Lower leg skin (tissue), 4 donors: ENCODE measurements around the gene GARS1. TPM values are rescaled to one million over a fixed set of nuclear protein-coding genes. Genes with fewer than 3 reads are reported as not detected.

Source experiments
- DNase-seq, 2 donors: peaks; one replicate each; pipeline ENCODE4 v3.0.0-alpha.2; 2019; ENCODE audit warnings: low spot score in 2 of 2
- H3K4me3 ChIP-seq: fragments of 200-600 bp; sonication (generic); 2 replicates; pipeline ENCODE4 v1.5.1; 2017; ENCODE audit warnings: mild to moderate bottlenecking, low read depth; ENCODE audit not compliant: poor library complexity, severe bottlenecking
- POLR2A ChIP-seq, 2 donors: fragments of 450-650 bp; IDR thresholded peaks; one replicate each; pipeline ENCODE4 v1.6.1; 2016 to 2017; ENCODE audit warnings: antibody characterized with exemption in 2 of 2, mild to moderate bottlenecking in 1 of 2, moderate library complexity in 1 of 2
- WGBS, 2 donors: methylation state at CpG; one replicate each; pipeline ENCODE4 v1.1.5; 2018; 5-methylcytosine and 5-hydroxymethylcytosine counted together
- intact Hi-C: fragments of 100-400 bp; cut with DNase I; formaldehyde crosslinking; loops from one replicate; pipeline ENCODE4 v1.15.0; 2023; ENCODE audit warnings: low total_unique reads
- total RNA-seq, 4 donors: library from RNA; depleted of rRNA; stranded (reverse); fragments of >200 nt; gene quantifications; one replicate each; pipeline ENCODE4 v1.1.0, GENCODE V29; 2016
- TF ChIP-seq, protein P1 (sequence below), 3 donors: fragments of 450-650 bp; IDR thresholded peaks; one replicate each; pipeline ENCODE4 v1.5.1; 2016; ENCODE audit warnings: antibody characterized with exemption in 3 of 3, mild to moderate bottlenecking in 3 of 3, moderate library complexity in 2 of 3

The GARS1 gene
- total RNA-seq, 4 donors from 2014 or later, result 73.2 to 107 (median 99.8) TPM

DNA sequence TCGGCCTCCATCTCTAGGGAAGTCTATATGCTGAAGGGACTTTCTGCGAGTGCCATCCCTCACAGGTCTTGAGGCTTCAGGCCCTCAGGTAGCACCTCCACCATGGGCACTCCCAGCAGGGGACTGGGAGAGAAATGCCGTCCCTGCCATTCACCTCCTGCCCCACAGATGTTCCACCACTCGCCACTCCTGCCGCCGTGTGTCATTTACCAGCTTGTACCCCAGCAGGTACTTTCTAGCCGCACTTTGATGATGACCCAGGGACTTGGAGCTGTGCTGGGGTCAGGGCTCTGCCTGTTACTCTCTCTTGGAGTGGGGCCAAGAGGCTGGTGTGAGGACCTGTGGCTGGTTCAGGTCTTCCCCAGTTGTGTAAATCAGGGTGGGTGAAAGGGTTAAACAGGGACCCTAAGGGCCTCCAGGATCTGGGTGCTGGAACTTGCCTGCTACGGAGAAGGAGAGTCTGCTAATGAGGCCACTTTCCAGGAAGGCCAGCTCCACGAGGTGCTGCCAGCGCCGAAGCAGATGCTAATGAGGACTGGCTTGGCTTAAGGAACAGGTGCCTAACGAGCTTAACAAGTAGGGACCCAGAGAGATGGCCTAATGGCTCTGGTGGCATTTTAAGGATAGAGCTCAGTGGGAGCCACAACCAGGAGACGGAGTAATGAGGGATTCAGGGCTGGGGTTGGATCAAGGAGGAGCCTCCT lies 55.2 kb downstream of the GARS1 start:
- WGBS, 2 donors, result 89% methylated on average over 13 of the region's 13 CpGs
- no peak overlapping the region for H3K4me3 ChIP-seq
- intact Hi-C loops, result no loop called here
- no peak for TF ChIP-seq POLR2A (IDR thresholded peaks at IDR 0.05)
- TF ChIP-seq, protein P1, sequence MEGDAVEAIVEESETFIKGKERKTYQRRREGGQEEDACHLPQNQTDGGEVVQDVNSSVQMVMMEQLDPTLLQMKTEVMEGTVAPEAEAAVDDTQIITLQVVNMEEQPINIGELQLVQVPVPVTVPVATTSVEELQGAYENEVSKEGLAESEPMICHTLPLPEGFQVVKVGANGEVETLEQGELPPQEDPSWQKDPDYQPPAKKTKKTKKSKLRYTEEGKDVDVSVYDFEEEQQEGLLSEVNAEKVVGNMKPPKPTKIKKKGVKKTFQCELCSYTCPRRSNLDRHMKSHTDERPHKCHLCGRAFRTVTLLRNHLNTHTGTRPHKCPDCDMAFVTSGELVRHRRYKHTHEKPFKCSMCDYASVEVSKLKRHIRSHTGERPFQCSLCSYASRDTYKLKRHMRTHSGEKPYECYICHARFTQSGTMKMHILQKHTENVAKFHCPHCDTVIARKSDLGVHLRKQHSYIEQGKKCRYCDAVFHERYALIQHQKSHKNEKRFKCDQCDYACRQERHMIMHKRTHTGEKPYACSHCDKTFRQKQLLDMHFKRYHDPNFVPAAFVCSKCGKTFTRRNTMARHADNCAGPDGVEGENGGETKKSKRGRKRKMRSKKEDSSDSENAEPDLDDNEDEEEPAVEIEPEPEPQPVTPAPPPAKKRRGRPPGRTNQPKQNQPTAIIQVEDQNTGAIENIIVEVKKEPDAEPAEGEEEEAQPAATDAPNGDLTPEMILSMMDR (IDR thresholded peaks at IDR 0.05), result no peak
- peak in 1 of 2 donors; percentile 61 for DNase-seq

DNA sequence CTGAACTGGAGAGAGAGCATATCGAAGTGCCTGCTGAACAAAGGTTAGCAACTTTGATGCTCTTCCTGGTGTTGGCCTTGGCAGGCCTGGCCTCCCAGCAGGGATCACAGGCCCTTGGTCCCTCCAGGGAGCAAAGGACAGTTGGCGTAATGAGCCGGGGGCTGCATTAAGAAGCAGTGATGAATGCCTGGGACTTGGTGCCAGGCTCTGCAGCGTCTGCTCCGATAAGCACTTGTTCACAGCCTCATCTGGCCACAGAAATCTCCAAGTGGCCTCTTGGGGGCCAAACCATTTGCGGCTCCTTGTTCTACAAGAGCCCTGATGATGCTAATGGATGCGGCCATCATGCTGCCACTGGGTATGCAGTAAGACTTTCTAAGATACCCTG lies 55.7 kb downstream of the GARS1 start:
- H3K4me3 ChIP-seq, result no peak overlapping the region
- TF ChIP-seq, protein P1 (IDR thresholded peaks at IDR 0.05), result no peak
- no peak for TF ChIP-seq POLR2A (IDR thresholded peaks at IDR 0.05)
- peak in 1 of 2 donors; percentile 76 for DNase-seq
- WGBS, 2 donors, result 92 to 94% methylated on average over 7 of the region's 7 CpGs
- intact Hi-C loops, result no loop called here

DNA sequence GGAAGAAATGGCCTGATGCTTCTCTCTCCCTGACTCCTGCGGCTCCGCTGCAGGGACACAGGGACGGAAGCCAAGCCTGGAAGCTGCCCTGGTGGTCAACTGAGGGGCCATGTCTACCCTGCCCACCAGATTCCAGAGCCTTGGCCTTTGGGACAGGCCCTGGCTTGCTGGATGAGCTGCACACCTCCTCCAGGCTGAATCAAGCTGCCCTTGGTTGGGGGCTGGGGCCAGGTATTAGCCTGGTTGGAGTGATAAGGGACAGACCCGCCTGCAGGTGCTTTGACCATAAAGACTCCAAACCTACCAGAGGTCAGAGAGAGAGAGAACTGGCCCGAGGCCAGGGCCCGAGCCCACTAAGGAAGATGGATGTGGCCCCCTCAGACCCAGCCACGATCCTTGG lies 57.5 kb downstream of the GARS1 start:
- no peak for TF ChIP-seq POLR2A (IDR thresholded peaks at IDR 0.05)
- TF ChIP-seq, protein P1 (IDR thresholded peaks at IDR 0.05), result no peak
- peak in 1 of 2 donors; percentile 82 for DNase-seq
- WGBS, 2 donors, result 76 to 87% methylated on average over 6 to 7 of the region's 7 CpGs
- H3K4me3 ChIP-seq, result no peak overlapping the region
- intact Hi-C loops, result no loop called here

DNA sequence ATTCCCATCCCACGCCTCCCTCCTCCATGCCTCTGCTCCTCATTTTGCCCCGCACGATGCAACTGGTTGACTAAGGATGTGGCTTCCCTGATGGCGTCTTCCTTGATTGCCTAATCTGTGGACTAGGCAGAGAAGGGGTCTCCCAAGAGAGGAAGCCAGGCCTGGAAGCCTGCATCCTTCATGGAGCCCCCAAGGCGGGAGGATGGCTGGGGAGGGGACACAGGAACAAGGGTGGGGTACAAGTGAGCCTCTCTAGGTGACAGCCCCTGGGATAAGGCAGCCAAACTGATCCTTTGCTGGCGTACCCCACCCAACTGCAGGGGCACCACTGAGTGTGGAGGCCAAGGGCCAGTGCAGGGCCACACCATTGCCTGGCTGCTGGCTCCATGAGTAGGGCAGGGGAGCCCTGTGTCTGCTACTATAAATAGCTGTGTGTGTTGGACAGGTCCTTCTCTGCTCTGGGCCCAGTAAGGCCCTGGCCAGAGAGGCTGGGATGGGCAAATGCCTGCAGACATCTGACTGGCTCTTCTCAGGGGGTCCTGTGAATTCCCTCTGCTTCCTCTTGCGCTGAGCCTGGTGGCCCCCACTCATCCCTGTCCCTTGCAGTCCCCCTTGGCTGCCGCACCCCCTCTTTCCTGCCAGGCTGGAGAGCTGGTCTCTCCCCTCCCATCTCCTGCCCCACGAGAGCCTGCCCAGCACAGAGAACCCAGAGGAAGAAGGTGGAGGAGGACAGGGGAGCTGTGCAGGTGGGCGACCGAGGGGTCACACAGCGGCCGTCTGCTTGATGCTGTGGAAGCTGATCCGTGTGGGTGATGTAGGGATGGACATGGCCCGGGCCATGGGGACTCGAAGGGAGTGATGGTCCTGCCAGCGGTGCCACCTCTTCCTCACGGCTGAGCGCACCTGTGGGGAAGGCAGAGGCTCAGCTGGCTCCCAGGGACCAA lies 58.3 kb downstream of the GARS1 start:
- peak in 1 of 2 donors; percentile 78 for DNase-seq
- no peak overlapping the region for H3K4me3 ChIP-seq
- TF ChIP-seq, protein P1 (IDR thresholded peaks at IDR 0.05), result no peak
- WGBS, 2 donors, result 91 to 93% methylated on average over 18 to 19 of the region's 19 CpGs
- intact Hi-C loops, result no loop called here

DNA sequence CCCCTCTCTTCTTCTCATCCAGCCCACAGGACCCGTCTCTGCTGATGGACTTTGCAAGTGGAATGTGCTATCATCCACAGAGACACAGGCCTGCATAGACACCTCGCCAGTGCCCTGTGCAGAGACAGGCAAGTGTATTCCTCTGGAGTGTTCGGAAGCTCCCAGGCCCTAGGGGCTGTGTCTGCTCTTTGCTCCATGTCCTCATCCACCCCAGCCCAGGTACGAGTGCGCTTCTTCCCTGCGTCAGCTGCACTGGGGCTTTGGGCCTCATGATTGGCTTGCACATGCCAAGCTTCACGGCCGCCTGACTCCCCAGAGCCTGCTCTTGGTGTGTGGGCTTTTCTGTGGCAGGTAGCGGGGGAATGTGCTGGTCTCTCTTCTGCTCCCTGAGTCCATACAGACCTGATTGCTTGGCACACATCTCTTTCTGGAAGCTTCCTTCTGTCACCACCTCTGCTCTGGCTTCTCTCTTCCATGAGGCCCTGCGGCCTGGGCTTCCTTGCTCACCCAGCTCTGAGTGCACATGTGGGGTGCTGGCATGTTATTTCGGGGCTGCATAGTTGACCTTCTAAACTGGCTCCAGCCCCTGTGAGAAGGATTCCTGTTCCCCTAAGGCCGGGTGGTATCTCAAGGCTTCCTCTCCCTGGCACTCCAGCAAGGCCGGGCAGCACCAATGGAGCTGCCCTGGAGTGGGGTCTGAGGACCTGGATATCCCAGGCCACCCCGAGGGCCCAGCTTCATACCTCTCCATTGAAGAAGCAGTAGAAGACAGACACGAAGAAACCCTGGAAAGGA lies 59.8 kb downstream of the GARS1 start:
- intact Hi-C loops, result no loop called here
- 87 to 93% methylated on average over 14 to 15 of the region's 15 CpGs for WGBS, 2 donors
- DNase-seq, result peak in 1 of 2 donors; percentile 80
- H3K4me3 ChIP-seq, result no peak overlapping the region
- TF ChIP-seq, protein P1 (IDR thresholded peaks at IDR 0.05), result no peak
- TF ChIP-seq POLR2A (IDR thresholded peaks at IDR 0.05), result no peak
